ENCODE measurements around the gene ARHGAP26.

GRCh38 chr5:142845402-142845921 is 75.3 kb downstream of the ARHGAP26 start:
- TF ChIP-seq MAX (IDR thresholded peaks at IDR 0.05) (no peak), CTCF (IDR thresholded peaks at IDR 0.05; ENCODE audit: low read depth, low read length, missing input control) (no peak), TAF1 (conservative IDR thresholded peaks at IDR 0.05) (no peak)

Measured in liver (tissue), 3 donors.